ENCODE results near the gene MYL9. TPM values are rescaled to one million over a fixed set of nuclear protein-coding genes. Genes with fewer than 3 reads are reported as not detected.

Gene MYL9
- total RNA-seq, 3 donors from 2014 or later (not counting 1 experiment from before 2014, with no cell fraction given) = 2.7 to 13.5 (median 2.7) TPM

- no peaks in the 10 kb centered on the region for H3K4me1 ChIP-seq (ENCODE audit: control insufficient read depth, insufficient read depth, low read length)
- no peak overlapping the region for H3K4me3 ChIP-seq (ENCODE audit: low read length)
- peaks cover 8% of the 10 kb centered on the region for H3K36me3 ChIP-seq (ENCODE audit: control insufficient read depth, insufficient read depth, low read length)
- no peak for TF ChIP-seq CTCF (IDR thresholded peaks at IDR 0.05)
- Mint-ChIP-seq H3K4me1 (no peaks in the 10 kb centered on the region), H3K27me3 (ENCODE audit: low read depth in 2 of 2) (no peaks in the 10 kb centered on the region), H3K27ac (no peak overlapping the region), H3K4me3 (no peak overlapping the region), H3K36me3 (no peaks in the 10 kb centered on the region), H3K9me3 (no peaks in the 10 kb centered on the region)
- no peak for DNase-seq
- H3K27ac ChIP-seq (ENCODE audit: low read length) = no peak overlapping the region
- no peaks in the 10 kb centered on the region for H3K27me3 ChIP-seq (ENCODE audit: control insufficient read depth, insufficient read depth, low read length)
- no peaks in the 10 kb centered on the region for H3K9me3 ChIP-seq (ENCODE audit: control insufficient read depth, insufficient read depth, low read length)
- WGBS (ENCODE audit: insufficient coverage) = 91% methylated on average over 10 of the region's 10 CpGs
- ATAC-seq = no peak
- intact Hi-C loops (cut with micrococcal nuclease) = no loop called here
Measured at GRCh38 chr20:36532388-36532787, 8.9 kb upstream of the MYL9 start.

- Histone ChIP-seq H3K4me3 (ENCODE audit: low read length) (no peak overlapping the region), H3K27me3 (ENCODE audit: control insufficient read depth, insufficient read depth, low read length) (no peaks in the 10 kb centered on the region), H3K36me3 (ENCODE audit: control insufficient read depth, insufficient read depth, low read length) (peaks cover 4% of the 10 kb centered on the region), H3K9me3 (ENCODE audit: control insufficient read depth, insufficient read depth, low read length) (no peaks in the 10 kb centered on the region), H3K27ac (ENCODE audit: low read length) (no peak overlapping the region), H3K4me1 (ENCODE audit: control insufficient read depth, insufficient read depth, low read length) (no peaks in the 10 kb centered on the region)
- ATAC-seq (no peak), DNase-seq (no peak)
- no peak for TF ChIP-seq CTCF (IDR thresholded peaks at IDR 0.05)
- Mint-ChIP-seq H3K36me3 (no peaks in the 10 kb centered on the region), H3K27ac (no peak overlapping the region), H3K4me1 (no peaks in the 10 kb centered on the region), H3K9me3 (no peaks in the 10 kb centered on the region), H3K27me3 (ENCODE audit: low read depth in 2 of 2) (no peaks in the 10 kb centered on the region), H3K4me3 (no peak overlapping the region)
- 86% methylated on average over 3 of the region's 3 CpGs for WGBS (ENCODE audit: insufficient coverage)
- intact Hi-C loops (cut with micrococcal nuclease) = no loop called here
Measured at GRCh38 chr20:36532822-36533221, 8.5 kb upstream of the MYL9 start.

- WGBS (ENCODE audit: insufficient coverage) = 95% methylated on average over 11 of the region's 11 CpGs
- no peak for ATAC-seq
Measured at GRCh38 chr20:36538026-36538722, 3.1 kb upstream of the MYL9 start.

More at GRCh38 chr20:36538026-36538722, 3.1 kb upstream of the MYL9 start:
- no peaks in the 10 kb centered on the region for H3K36me3 Mint-ChIP-seq
- no peak for DNase-seq
- TF ChIP-seq CTCF (IDR thresholded peaks at IDR 0.05) = no peak
- H3K4me3 Mint-ChIP-seq = no peak overlapping the region
- intact Hi-C loops (cut with micrococcal nuclease) = no loop called here
- H3K27ac Mint-ChIP-seq = no peak overlapping the region
- no peak overlapping the region for H3K4me3 ChIP-seq (ENCODE audit: low read length)
- H3K4me1 Mint-ChIP-seq = peaks cover 0 to 9% of the 10 kb centered on the region in 2 donors
- no peaks in the 10 kb centered on the region for H3K27me3 ChIP-seq (ENCODE audit: control insufficient read depth, insufficient read depth, low read length)
- no peaks in the 10 kb centered on the region for H3K27me3 Mint-ChIP-seq (ENCODE audit: low read depth in 2 of 2)
- H3K9me3 ChIP-seq (ENCODE audit: control insufficient read depth, insufficient read depth, low read length) = no peaks in the 10 kb centered on the region
- H3K4me1 ChIP-seq (ENCODE audit: control insufficient read depth, insufficient read depth, low read length) = peaks cover 14% of the 10 kb centered on the region
- H3K27ac ChIP-seq (ENCODE audit: low read length) = no peak overlapping the region
- no peaks in the 10 kb centered on the region for H3K9me3 Mint-ChIP-seq
- no peaks in the 10 kb centered on the region for H3K36me3 ChIP-seq (ENCODE audit: control insufficient read depth, insufficient read depth, low read length)
